ENCODE data around the gene DUSP16. TPM values are rescaled to one million over a fixed set of nuclear protein-coding genes. Genes with fewer than 3 reads are reported as not detected.
A peak's percentile ranks its signal among the peaks of the same experiment; 100 is the strongest.
"Not testable (repeated sequence)": the region's sequence is repeated elsewhere in the genome, so short reads cannot be mapped to it uniquely, and the experiment has no call there.

DUSP16 gene
- polyA plus RNA-seq, 4 donors = 22.5 to 83.4 (median 30.1) TPM

DNA sequence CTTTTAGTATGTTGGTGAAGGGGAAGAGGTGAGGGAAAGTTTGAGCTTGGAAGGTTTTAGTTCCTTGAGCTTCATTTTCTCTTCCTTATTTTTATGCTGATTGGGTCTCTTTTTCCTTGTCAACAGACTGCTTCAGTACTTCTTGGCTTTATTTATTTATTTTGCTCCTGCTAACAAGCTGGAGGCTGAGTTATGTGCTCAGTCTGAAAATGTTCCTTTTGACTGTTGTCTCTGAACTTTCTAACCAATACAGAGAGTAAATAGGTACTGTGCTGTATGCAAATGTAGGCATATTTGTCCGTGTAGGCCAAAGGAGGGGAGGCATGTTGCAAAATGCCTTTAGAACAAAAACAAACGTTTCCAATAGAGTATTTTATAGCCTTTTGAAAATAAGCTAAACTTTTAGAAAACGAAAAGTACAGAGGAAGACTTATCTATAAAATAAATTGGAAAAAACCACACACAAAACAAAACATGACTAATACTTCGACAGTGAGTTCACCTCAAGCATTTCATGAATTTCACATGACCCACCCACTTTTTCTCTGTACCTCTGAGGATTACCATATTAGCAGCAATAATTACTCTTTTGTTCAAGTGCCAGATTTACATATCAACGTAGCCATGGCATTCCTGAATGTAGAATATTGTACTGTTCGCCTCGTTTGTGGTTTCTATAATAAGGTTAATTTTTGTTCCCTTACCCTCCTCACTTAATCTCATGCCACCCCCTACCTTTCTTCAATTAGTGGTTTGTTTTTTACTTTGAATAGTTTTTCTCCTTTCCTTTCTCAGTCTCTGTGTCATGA is 44.3 kb upstream of the DUSP16 start:
- no peak for DNase-seq
- Histone ChIP-seq H3K36me3 (ENCODE audit: control insufficient read depth in 3 of 3, insufficient read depth in 2 of 3, low read depth in 1 of 3, low read length in 3 of 3) (no peaks in the 10 kb centered on the region), H3K9me3 (ENCODE audit: control insufficient read depth in 2 of 2, insufficient read depth in 1 of 2, low read depth in 1 of 2, low read length in 1 of 2) (no peaks in the 10 kb centered on the region), H3K4me1 (ENCODE audit: control insufficient read depth in 3 of 3, insufficient read depth in 2 of 3, low read depth in 1 of 3, low read length in 2 of 3) (peaks cover 0 to 5% (median 0%) of the 10 kb centered on the region in 3 donors), H3K27ac (ENCODE audit: low read depth in 1 of 3, low read length in 2 of 3) (no peak overlapping the region), H3K27me3 (ENCODE audit: control insufficient read depth in 3 of 3, insufficient read depth in 3 of 3, low read length in 3 of 3) (no peaks in the 10 kb centered on the region), H3K4me3 (ENCODE audit: low read depth in 1 of 3, low read length in 3 of 3) (no peak overlapping the region)
- WGBS, 3 donors = 57 to 68% (median 59%) methylated on average over 7 of the region's 7 CpGs
- FAIRE-seq = no peak

DNA sequence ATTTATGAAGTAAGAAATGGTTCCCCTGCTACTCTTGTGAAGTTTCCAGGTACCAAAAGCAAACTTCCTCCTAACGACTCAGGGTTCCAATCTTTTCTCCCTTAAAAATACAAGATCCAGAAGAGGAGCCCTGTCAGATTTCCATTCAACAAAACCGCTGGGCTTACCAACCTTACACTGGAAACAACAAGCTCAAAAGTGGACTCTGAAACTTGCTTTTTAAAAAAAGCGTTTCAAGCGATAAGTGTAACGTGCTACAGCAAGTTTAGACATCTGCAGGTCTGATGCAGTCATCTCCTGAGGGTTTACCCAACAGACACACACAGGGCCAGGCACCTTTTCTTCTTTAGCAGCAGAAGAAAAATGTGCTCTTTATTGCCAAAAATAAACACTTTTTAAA is 42.1 kb upstream of the DUSP16 start:
- Histone ChIP-seq H3K27ac (ENCODE audit: low read depth in 1 of 3, low read length in 2 of 3) (peak overlapping the region in 1 of 3 donors; percentile 81), H3K27me3 (ENCODE audit: control insufficient read depth in 3 of 3, insufficient read depth in 3 of 3, low read length in 3 of 3) (no peaks in the 10 kb centered on the region), H3K9me3 (ENCODE audit: control insufficient read depth in 2 of 2, insufficient read depth in 1 of 2, low read depth in 1 of 2, low read length in 1 of 2) (no peaks in the 10 kb centered on the region), H3K36me3 (ENCODE audit: control insufficient read depth in 3 of 3, insufficient read depth in 2 of 3, low read depth in 1 of 3, low read length in 3 of 3) (no peaks in the 10 kb centered on the region), H3K4me3 (ENCODE audit: low read depth in 1 of 3, low read length in 3 of 3) (no peak overlapping the region), H3K4me1 (ENCODE audit: control insufficient read depth in 3 of 3, insufficient read depth in 2 of 3, low read depth in 1 of 3, low read length in 2 of 3) (peaks cover 0 to 7% (median 0%) of the 10 kb centered on the region in 3 donors)
- FAIRE-seq (no peak), DNase-seq (peak; percentile 42 to 64)
- 12 to 61% (median 40%) methylated on average over 5 of the region's 5 CpGs for WGBS, 3 donors

DNA sequence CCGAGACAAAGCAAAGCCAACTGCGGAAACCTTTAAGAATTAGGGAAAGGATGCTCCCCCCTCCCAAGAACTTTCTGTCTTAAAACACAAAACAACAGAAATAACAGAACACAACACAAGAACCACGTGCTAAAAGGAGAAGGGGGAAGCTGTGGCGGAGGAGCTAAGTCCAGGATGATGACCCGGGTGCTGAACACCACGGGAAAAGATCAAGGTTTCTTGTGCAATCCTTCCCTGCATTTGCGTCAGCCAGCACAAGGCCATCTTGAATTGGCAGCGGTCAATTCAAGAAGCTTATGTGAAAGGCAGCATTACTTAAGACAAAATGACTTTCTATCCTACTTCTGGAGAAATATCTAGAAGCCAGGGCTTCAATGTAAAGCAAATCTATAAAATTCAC is 38.0 kb upstream of the DUSP16 start:
- Histone ChIP-seq H3K27me3 (ENCODE audit: control insufficient read depth in 3 of 3, insufficient read depth in 3 of 3, low read length in 3 of 3) (no peaks in the 10 kb centered on the region), H3K4me1 (ENCODE audit: control insufficient read depth in 3 of 3, insufficient read depth in 2 of 3, low read depth in 1 of 3, low read length in 2 of 3) (peaks cover 0 to 7% (median 0%) of the 10 kb centered on the region in 3 donors), H3K4me3 (ENCODE audit: low read depth in 1 of 3, low read length in 3 of 3) (no peak overlapping the region), H3K27ac (ENCODE audit: low read depth in 1 of 3, low read length in 2 of 3) (no peak overlapping the region), H3K36me3 (ENCODE audit: control insufficient read depth in 3 of 3, insufficient read depth in 2 of 3, low read depth in 1 of 3, low read length in 3 of 3) (no peaks in the 10 kb centered on the region), H3K9me3 (ENCODE audit: control insufficient read depth in 2 of 2, insufficient read depth in 1 of 2, low read depth in 1 of 2, low read length in 1 of 2) (no peaks in the 10 kb centered on the region)
- no peak for DNase-seq
- 70 to 77% (median 70%) methylated on average over 8 of the region's 8 CpGs for WGBS, 3 donors
- FAIRE-seq = no peak

DNA sequence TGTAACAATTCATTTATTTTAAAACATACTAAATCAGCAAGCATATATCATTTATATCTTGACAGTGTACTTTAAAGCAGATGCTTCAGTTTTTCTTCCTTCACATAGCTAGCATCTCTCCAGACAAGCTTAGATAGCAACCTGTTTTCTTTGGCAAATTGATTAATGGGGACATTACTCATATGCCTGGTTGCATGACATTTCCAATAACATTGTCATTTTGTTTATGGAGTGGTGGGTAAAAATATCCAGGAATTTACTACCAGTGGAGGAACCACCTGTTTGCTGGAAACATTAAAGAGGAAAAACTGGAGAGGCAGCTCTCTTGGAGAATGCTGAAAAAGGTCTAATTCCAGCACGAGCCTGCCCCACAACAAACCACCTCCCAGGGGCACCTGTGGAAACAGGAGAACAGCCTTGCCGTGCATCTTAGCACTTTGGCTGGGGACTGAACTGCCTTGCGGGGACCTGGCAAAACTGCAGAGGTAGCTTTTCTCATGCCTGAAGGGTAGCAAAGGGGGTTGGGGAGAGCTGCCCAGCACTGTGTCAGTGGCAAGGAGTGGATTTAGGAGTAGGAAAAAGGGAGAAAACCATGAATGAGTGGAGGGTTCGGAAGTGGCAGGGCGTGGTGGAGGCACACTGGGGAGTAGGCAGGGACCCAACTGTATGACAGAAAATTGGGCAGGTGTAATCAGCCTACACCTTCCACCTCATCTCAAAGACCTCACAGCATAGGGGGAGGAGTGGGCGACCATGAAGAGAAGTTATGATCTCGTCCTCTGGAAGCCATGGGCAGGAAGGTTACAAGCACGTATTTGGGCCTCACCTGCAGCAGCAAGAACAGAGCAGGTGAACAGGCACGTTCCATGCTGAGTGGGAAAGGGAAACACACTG is 37.3 kb upstream of the DUSP16 start:
- Histone ChIP-seq H3K4me3 (ENCODE audit: low read depth in 1 of 3, low read length in 3 of 3) (no peak overlapping the region), H3K27me3 (ENCODE audit: control insufficient read depth in 3 of 3, insufficient read depth in 3 of 3, low read length in 3 of 3) (no peaks in the 10 kb centered on the region), H3K36me3 (ENCODE audit: control insufficient read depth in 3 of 3, insufficient read depth in 2 of 3, low read depth in 1 of 3, low read length in 3 of 3) (no peaks in the 10 kb centered on the region), H3K27ac (ENCODE audit: low read depth in 1 of 3, low read length in 2 of 3) (no peak overlapping the region), H3K9me3 (ENCODE audit: control insufficient read depth in 2 of 2, insufficient read depth in 1 of 2, low read depth in 1 of 2, low read length in 1 of 2) (no peaks in the 10 kb centered on the region), H3K4me1 (ENCODE audit: control insufficient read depth in 3 of 3, insufficient read depth in 2 of 3, low read depth in 1 of 3, low read length in 2 of 3) (peaks cover 0 to 4% (median 0%) of the 10 kb centered on the region in 3 donors)
- FAIRE-seq (no peak), DNase-seq (no peak)
- WGBS, 3 donors = 74 to 78% (median 76%) methylated on average over 9 of the region's 9 CpGs

DNA sequence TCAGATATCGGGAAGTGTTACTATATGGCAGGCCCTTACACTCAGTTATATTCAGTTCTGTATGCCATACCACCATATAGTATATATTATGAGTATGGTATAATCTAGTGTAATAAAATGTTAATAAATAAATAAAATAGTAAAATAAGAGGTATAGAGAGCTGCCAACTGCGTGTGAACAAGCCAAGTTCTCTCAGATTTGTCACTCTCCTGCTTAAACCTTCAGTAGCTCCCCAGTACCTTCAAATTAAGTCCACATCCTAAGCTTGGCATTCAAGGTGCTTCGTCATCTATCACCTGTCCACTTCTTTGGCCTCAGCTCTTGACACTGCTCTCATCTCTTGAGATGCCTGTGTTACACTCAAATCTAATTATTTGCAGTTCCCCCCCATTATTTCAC is 36.2 kb upstream of the DUSP16 start:
- Histone ChIP-seq H3K4me1 (ENCODE audit: control insufficient read depth in 3 of 3, insufficient read depth in 2 of 3, low read depth in 1 of 3, low read length in 2 of 3) (peaks cover 0 to 2% (median 0%) of the 10 kb centered on the region in 3 donors), H3K27ac (ENCODE audit: low read depth in 1 of 3, low read length in 2 of 3) (no peak overlapping the region), H3K4me3 (ENCODE audit: low read depth in 1 of 3, low read length in 3 of 3) (no peak overlapping the region), H3K9me3 (ENCODE audit: control insufficient read depth in 2 of 2, insufficient read depth in 1 of 2, low read depth in 1 of 2, low read length in 1 of 2) (no peaks in the 10 kb centered on the region), H3K36me3 (ENCODE audit: control insufficient read depth in 3 of 3, insufficient read depth in 2 of 3, low read depth in 1 of 3, low read length in 3 of 3) (no peaks in the 10 kb centered on the region), H3K27me3 (ENCODE audit: control insufficient read depth in 3 of 3, insufficient read depth in 3 of 3, low read length in 3 of 3) (no peaks in the 10 kb centered on the region)
- no peak for FAIRE-seq
- 77 to 85% (median 82%) methylated on average over 3 of the region's 3 CpGs for WGBS, 3 donors
- DNase-seq = no peak

DNA sequence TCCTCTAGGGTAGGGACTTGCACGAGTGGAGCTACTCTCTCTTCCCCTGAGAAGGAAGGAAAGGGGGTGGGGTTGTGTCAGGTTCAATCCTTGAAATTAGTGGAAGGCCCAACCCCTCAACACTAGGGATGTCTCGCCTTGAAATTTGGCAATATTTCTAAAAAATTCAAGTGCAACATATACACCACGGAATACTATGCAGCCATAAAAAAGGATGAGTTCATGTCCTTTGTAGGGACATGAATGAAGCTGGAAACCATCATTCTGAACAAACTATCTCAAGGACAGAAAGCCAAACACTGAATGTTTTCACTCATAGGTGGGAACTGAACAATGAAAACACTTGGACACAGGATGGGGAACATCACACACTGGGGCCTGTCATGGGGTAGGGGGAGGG is 33.9 kb upstream of the DUSP16 start:
- not testable (repeated sequence) for H3K36me3 ChIP-seq (ENCODE audit: control insufficient read depth in 3 of 3, insufficient read depth in 2 of 3, low read depth in 1 of 3, low read length in 3 of 3); H3K9me3 ChIP-seq (ENCODE audit: control insufficient read depth in 2 of 2, insufficient read depth in 1 of 2, low read depth in 1 of 2, low read length in 1 of 2); DNase-seq; H3K4me1 ChIP-seq (ENCODE audit: control insufficient read depth in 3 of 3, insufficient read depth in 2 of 3, low read depth in 1 of 3, low read length in 2 of 3); H3K27me3 ChIP-seq (ENCODE audit: control insufficient read depth in 3 of 3, insufficient read depth in 3 of 3, low read length in 3 of 3); H3K27ac ChIP-seq (ENCODE audit: low read depth in 1 of 3, low read length in 2 of 3); FAIRE-seq; H3K4me3 ChIP-seq (ENCODE audit: low read depth in 1 of 3, low read length in 3 of 3)
- WGBS, 3 donors = 71 to 91% (median 87%) methylated on average over 3 of the region's 3 CpGs

DNA sequence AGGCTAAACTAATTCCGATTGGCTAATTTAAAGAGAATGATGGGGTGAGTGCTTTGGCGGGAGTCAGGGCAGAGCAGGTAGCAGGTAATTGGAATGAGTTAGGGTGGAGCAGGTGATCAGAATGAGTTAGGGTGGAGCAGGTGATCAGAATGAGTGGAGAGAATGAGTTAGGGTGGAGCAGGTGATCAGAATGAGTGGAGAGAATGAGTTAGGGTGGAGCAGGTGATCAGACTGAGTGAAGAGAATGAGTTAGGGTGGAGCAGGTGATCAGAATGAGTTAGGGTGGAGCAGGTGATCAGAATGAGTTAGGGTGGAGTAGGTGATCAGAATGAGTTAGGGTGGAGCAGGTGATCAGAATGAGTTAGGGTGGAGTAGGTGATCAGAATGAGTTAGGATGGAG is 33.3 kb upstream of the DUSP16 start:
- not testable (repeated sequence) for H3K27me3 ChIP-seq (ENCODE audit: control insufficient read depth in 3 of 3, insufficient read depth in 3 of 3, low read length in 3 of 3); FAIRE-seq; H3K27ac ChIP-seq (ENCODE audit: low read depth in 1 of 3, low read length in 2 of 3)

DNA sequence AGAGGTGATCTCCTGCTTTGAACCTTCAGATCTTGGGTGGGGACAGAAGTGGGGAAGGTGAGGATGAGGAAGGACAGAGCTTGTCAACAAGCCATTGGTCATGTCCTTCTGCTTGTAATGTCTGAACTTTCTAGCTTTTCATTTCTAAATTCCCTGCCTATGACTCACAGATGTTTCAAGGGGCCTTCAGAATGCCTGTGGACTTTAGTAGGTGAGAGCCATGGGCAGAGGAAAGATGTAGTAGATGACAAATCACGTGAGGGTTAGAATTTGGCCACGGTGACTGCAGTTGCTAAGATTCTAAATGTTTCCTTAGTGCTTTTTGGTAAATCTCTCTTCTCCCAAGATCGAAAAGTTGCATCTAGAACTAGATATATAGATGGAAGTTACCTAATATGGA is 30.3 kb upstream of the DUSP16 start:
- DNase-seq (no peak), FAIRE-seq (no peak)
- Histone ChIP-seq H3K4me1 (ENCODE audit: control insufficient read depth in 3 of 3, insufficient read depth in 2 of 3, low read depth in 1 of 3, low read length in 2 of 3) (peaks cover 0 to under 1% (median 0%) of the 10 kb centered on the region in 3 donors), H3K27ac (ENCODE audit: low read depth in 1 of 3, low read length in 2 of 3) (no peak overlapping the region), H3K9me3 (ENCODE audit: control insufficient read depth in 2 of 2, insufficient read depth in 1 of 2, low read depth in 1 of 2, low read length in 1 of 2) (no peaks in the 10 kb centered on the region), H3K27me3 (ENCODE audit: control insufficient read depth in 3 of 3, insufficient read depth in 3 of 3, low read length in 3 of 3) (no peaks in the 10 kb centered on the region), H3K4me3 (ENCODE audit: low read depth in 1 of 3, low read length in 3 of 3) (no peak overlapping the region), H3K36me3 (ENCODE audit: control insufficient read depth in 3 of 3, insufficient read depth in 2 of 3, low read depth in 1 of 3, low read length in 3 of 3) (no peaks in the 10 kb centered on the region)
- 75 to 82% (median 76%) methylated on average over 3 of the region's 3 CpGs for WGBS, 3 donors

More for the DNA sequence above, 33.3 kb upstream of the DUSP16 start:
- DNase-seq; H3K36me3 ChIP-seq (ENCODE audit: control insufficient read depth in 3 of 3, insufficient read depth in 2 of 3, low read depth in 1 of 3, low read length in 3 of 3); H3K4me1 ChIP-seq (ENCODE audit: control insufficient read depth in 3 of 3, insufficient read depth in 2 of 3, low read depth in 1 of 3, low read length in 2 of 3); H3K4me3 ChIP-seq (ENCODE audit: low read depth in 1 of 3, low read length in 3 of 3); H3K9me3 ChIP-seq (ENCODE audit: control insufficient read depth in 2 of 2, insufficient read depth in 1 of 2, low read depth in 1 of 2, low read length in 1 of 2): not testable (repeated sequence)
- 73 to 83% (median 79%) methylated on average over 1 to 2 of the region's 2 CpGs for WGBS, 3 donors
